K562 (cell line): ENCODE measurements around the gene EGLN1. TPM values are rescaled to one million over a fixed set of nuclear protein-coding genes. Genes with fewer than 3 reads are reported as not detected.

ENCODE experiments used
- ATF3 ChIP-seq, 2 experiments: fragments of 450-650 bp in 1 of 2; sonication (generic) in 1 of 2; formaldehyde crosslinking in 1 of 2; IDR thresholded peaks in 1 of 2; conservative IDR thresholded peaks in 1 of 2; 2 replicates each; pipeline versions ENCODE4 v1.6.1 to v1.8.1; 2016 to 2023; ENCODE audit warnings: mild to moderate bottlenecking in 2 of 2, moderate library complexity in 2 of 2, inconsistent platforms in 1 of 2, missing genetic modification reagents in 1 of 2
- ESRRA ChIP-seq: fragments of 450-650 bp; IDR thresholded peaks from 2 replicates; pipeline ENCODE4 v1.6.1; 2014; ENCODE audit warnings: low read depth, mild to moderate bottlenecking, moderate library complexity, borderline replicate concordance
- FOXK2 ChIP-seq, 2 experiments: fragments of 450-650 bp; IDR thresholded peaks in 1 of 2; conservative IDR thresholded peaks in 1 of 2; 2 replicates each; pipeline ENCODE4 v1.6.1; 2016; ENCODE audit warnings: low read depth in 2 of 2, mild to moderate bottlenecking in 1 of 2
- HES1 ChIP-seq: fragments of 450-650 bp; IDR thresholded peaks from 2 replicates; pipeline ENCODE4 v1.6.1; 2016; ENCODE audit warnings: low read depth, mild to moderate bottlenecking, moderate library complexity
- MEF2D ChIP-seq: conservative IDR thresholded peaks from 2 replicates; pipeline ENCODE4 v1.6.1; 2016; ENCODE audit warnings: low read depth, missing genetic modification characterization, missing compliant biosample characterization
- NR4A1 ChIP-seq, 2 experiments: fragments of 250-450 bp in 1 of 2; fragments of 450-650 bp in 1 of 2; sonication (Bioruptor Pico) in 1 of 2; IDR thresholded peaks; 2 replicates each; pipeline versions ENCODE4 v1.4.0 to v1.6.1; 2016 to 2020; ENCODE audit warnings: mild to moderate bottlenecking in 2 of 2, missing compliant biosample characterization in 1 of 2, missing genetic modification characterization in 1 of 2, moderate library complexity in 1 of 2
- PHB2 ChIP-seq: fragments of 450-650 bp; IDR thresholded peaks from 2 replicates; pipeline ENCODE4 v1.6.1; 2017; ENCODE audit warnings: low read depth
- POLR2B ChIP-seq: fragments of 450-650 bp; IDR thresholded peaks from 2 replicates; pipeline ENCODE4 v1.6.1; 2018; ENCODE audit warnings: low read depth; ENCODE audit not compliant: partially characterized antibody
- SMC3 ChIP-seq: conservative IDR thresholded peaks from 2 replicates; pipeline ENCODE4 v1.6.1; 2011; ENCODE audit warnings: low read depth, low read length, improper control_type of control experiment; ENCODE audit not compliant: insufficient read depth
- SNAPC5 ChIP-seq: fragments of 250-450 bp; sonication (Bioruptor Pico); IDR thresholded peaks from 2 replicates; pipeline ENCODE4 v1.8.0; 2021; ENCODE audit warnings: moderate library complexity, mild to moderate bottlenecking, inconsistent platforms
- TRIM24 ChIP-seq, 2 experiments: fragments of 450-650 bp; IDR thresholded peaks; 2 replicates each; pipeline ENCODE4 v1.6.1; 2016
- USF1 ChIP-seq: sonication (generic); formaldehyde crosslinking; IDR thresholded peaks from 2 replicates; pipeline ENCODE4 v1.9.0; 2022; ENCODE audit warnings: mild to moderate bottlenecking, missing genetic modification reagents
- ZBTB5 ChIP-seq: fragments of 450-650 bp; IDR thresholded peaks from 2 replicates; pipeline ENCODE4 v1.6.1; 2017; ENCODE audit warnings: antibody characterized with exemption
- ZFP91 ChIP-seq: sonication (generic); formaldehyde crosslinking; IDR thresholded peaks from 2 replicates; pipeline ENCODE4 v1.8.0; 2022; ENCODE audit warnings: mild to moderate bottlenecking, missing genetic modification reagents
- ZNF444 ChIP-seq: fragments of 250-450 bp; sonication (Bioruptor Pico); IDR thresholded peaks from 2 replicates; pipeline ENCODE4 v1.4.0; 2020; ENCODE audit warnings: mild to moderate bottlenecking, moderate library complexity
- ZNF699 ChIP-seq: fragments of 250-450 bp; sonication (Bioruptor Pico); IDR thresholded peaks from 2 replicates; pipeline ENCODE4 v1.8.0; 2021; ENCODE audit warnings: mild to moderate bottlenecking, moderate library complexity; ENCODE audit not compliant: insufficient replicate concordance
- polyA plus RNA-seq, 8 experiments: library from polyadenylated mRNA; depleted of rRNA in 4 of 8; stranded (reverse) in 5 of 8; unstranded in 3 of 8; fragments of >200 nt; fragmentation: Nextera tagmentation in 2 of 8; fragmentation: Illumina TruSeq in 1 of 8; extraction: Ambion mirVana in 2 of 8; extraction: Trizol in 1 of 8; gene quantifications; 2 replicates each; pipeline versions ENCODE4 v1.2.1 to v1.2.3, GENCODE V29; 2011 to 2014; ENCODE audit warnings: inconsistent platforms in 1 of 8, missing spikeins in 1 of 8
- total RNA-seq, 7 experiments: library from RNA; depleted of rRNA in 6 of 7; stranded (reverse); fragments of >200 nt in 6 of 7; fragmentation: Illumina TruSeq in 2 of 7; extraction: Trizol in 2 of 7; gene quantifications; 2 replicates each; pipeline versions ENCODE4 v1.2.1 to v1.2.3, GENCODE V29; 2011 to 2021; ENCODE audit warnings: low replicate concordance in 1 of 7
- TF ChIP-seq, protein P1 (sequence below): fragments of 250-450 bp; sonication (Bioruptor Pico); IDR thresholded peaks from 2 replicates; pipeline ENCODE4 v1.9.0; 2021; ENCODE audit warnings: mild to moderate bottlenecking, inconsistent platforms

The EGLN1 gene
- total and polyA plus RNA-seq, 9 of the 15 experiments (the other 6 are each of a cell fraction or from before 2014, with no cell fraction given), result 5.2 to 54.3 (median 24.6) TPM

DNA sequence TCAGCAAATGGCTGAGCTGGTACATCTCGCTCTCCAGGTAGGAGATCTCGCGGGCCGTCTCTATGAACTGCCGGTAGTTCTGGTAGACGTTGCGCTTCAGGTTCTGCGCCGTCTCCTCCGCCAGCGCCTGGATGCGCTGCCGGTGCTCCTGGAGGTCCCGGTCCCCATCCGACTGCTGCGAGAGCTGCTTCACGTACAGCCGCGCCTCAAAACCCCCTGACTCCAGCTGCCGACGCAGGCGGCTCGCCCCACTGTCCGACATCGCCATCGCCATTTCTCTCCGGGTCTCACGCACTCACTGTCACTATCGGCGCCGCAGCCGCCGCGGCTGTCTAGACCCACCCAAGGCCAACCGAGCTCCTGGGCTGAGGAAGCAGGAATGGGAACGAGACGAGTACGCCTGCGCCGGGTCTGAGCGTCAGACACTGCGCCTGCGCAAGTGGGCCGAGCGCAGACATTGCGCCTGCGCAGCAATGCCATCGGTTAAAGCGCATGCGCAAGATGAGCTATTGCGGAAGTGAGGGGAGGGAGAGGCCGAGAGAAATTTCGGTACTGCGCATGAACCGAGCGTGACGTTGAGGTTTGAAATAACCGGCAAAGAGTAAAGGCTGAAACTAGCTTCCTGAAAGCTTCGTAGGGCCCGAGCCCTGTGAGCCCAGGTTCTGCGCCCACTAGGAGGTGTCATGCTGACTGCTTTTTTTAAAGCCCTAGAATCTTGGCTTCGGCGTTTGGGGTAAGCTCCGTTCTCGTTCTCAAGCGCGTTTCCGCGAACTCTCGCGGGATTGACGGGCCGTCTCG, 84.4 kb downstream of the EGLN1 start, which contains the start of gene EXOC8 (continued):
- TF ChIP-seq ZBTB5 (no peak), SMC3 (no peak), FOXK2 (conservative IDR thresholded peaks at IDR 0.05 in 1 of 2, IDR thresholded peaks at IDR 0.05 in 1 of 2; ENCODE audit: low read depth in 2 of 2) (peak; percentile 82 to 93), TRIM24 (IDR thresholded peaks at IDR 0.05) (no peak), ZFP91 (CRISPR knock-in tag) (0 out of 2 replicates have a peak, but pooled peaks have one; percentile 37), ZNF699 (CRISPR knock-in tag) (no peak), ZNF444 (CRISPR knock-in tag) (no peak), SNAPC5 (CRISPR knock-in tag) (no peak), POLR2B (peak; percentile 100), NR4A1 (CRISPR knock-in tag; IDR thresholded peaks at IDR 0.05) (0 out of 2 replicates have a peak, but pooled peaks have one; percentile 59), NR4A1 (tag; IDR thresholded peaks at IDR 0.05) (peak; percentile 63), ATF3 (IDR thresholded peaks at IDR 0.05) (no peak; the same call in 1 of the 2 replicates), ATF3 (CRISPR knock-in tag; conservative IDR thresholded peaks at IDR 0.05) (no peak), PHB2 (no peak), HES1 (no peak), USF1 (CRISPR knock-in tag) (no peak), ESRRA (0 out of 2 replicates have a peak, but pooled peaks have one; percentile 31), MEF2D (tag) (no peak)
- TF ChIP-seq, protein P1, sequence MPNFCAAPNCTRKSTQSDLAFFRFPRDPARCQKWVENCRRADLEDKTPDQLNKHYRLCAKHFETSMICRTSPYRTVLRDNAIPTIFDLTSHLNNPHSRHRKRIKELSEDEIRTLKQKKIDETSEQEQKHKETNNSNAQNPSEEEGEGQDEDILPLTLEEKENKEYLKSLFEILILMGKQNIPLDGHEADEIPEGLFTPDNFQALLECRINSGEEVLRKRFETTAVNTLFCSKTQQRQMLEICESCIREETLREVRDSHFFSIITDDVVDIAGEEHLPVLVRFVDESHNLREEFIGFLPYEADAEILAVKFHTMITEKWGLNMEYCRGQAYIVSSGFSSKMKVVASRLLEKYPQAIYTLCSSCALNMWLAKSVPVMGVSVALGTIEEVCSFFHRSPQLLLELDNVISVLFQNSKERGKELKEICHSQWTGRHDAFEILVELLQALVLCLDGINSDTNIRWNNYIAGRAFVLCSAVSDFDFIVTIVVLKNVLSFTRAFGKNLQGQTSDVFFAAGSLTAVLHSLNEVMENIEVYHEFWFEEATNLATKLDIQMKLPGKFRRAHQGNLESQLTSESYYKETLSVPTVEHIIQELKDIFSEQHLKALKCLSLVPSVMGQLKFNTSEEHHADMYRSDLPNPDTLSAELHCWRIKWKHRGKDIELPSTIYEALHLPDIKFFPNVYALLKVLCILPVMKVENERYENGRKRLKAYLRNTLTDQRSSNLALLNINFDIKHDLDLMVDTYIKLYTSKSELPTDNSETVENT (CRISPR knock-in tag), result peak; percentile 76; the same call in 1 of the 2 replicates
